K562 (cell line): ENCODE data around the gene SNX1. TPM values are rescaled to one million over a fixed set of nuclear protein-coding genes. Genes with fewer than 3 reads are reported as not detected.

Experiments used
- BRF1 ChIP-seq: IDR thresholded peaks from 3 replicates; pipeline ENCODE4 v1.6.1; 2011; ENCODE audit warnings: borderline replicate concordance, mild to moderate bottlenecking; ENCODE audit not compliant: insufficient read length; ENCODE audit errors: extremely low read depth
- CEBPB ChIP-seq: fragments of 450-650 bp; IDR thresholded peaks from 2 replicates; pipeline ENCODE4 v1.6.1; 2016; ENCODE audit warnings: missing genetic modification characterization, missing compliant biosample characterization
- HDAC6 ChIP-seq: IDR thresholded peaks from 2 replicates; pipeline ENCODE4 v1.6.1; 2012; ENCODE audit warnings: low read depth, mild to moderate bottlenecking, control low read depth, inconsistent platforms, low read length, moderate library complexity
- HMG20B ChIP-seq: fragments of 250-450 bp; sonication (Bioruptor Pico); IDR thresholded peaks from 2 replicates; pipeline ENCODE4 v1.5.0; 2021; ENCODE audit warnings: mild to moderate bottlenecking
- MAZ ChIP-seq, 2 experiments: fragments of 450-650 bp in 1 of 2; sonication (generic) in 1 of 2; formaldehyde crosslinking; IDR thresholded peaks in 1 of 2; conservative IDR thresholded peaks in 1 of 2; 2 replicates each; pipeline versions ENCODE4 v1.4.0 to v1.5.0; 2020; ENCODE audit warnings: mild to moderate bottlenecking in 1 of 2, missing genetic modification reagents in 1 of 2
- MCM2 ChIP-seq: fragments of 450-650 bp; IDR thresholded peaks from 2 replicates; pipeline ENCODE4 v1.6.1; 2017; ENCODE audit warnings: low read depth, mild to moderate bottlenecking
- MCM3 ChIP-seq: fragments of 450-650 bp; IDR thresholded peaks from 2 replicates; pipeline ENCODE4 v1.6.1; 2016
- ZNF165 ChIP-seq: fragments of 250-450 bp; sonication (Bioruptor Pico); IDR thresholded peaks from 2 replicates; pipeline ENCODE4 v1.4.0; 2020; ENCODE audit warnings: borderline replicate concordance
- ZNF395 ChIP-seq: fragments of 200-800 bp; sonication (Bioruptor generic); IDR thresholded peaks from 2 replicates; pipeline ENCODE4 v1.6.1; 2017; ENCODE audit warnings: missing genetic modification characterization, missing compliant biosample characterization
- polyA plus RNA-seq, 8 experiments: library from polyadenylated mRNA; depleted of rRNA in 4 of 8; stranded (reverse) in 5 of 8; unstranded in 3 of 8; fragments of >200 nt; fragmentation: Nextera tagmentation in 2 of 8; fragmentation: Illumina TruSeq in 1 of 8; extraction: Ambion mirVana in 2 of 8; extraction: Trizol in 1 of 8; gene quantifications; 2 replicates each; pipeline versions ENCODE4 v1.2.1 to v1.2.3, GENCODE V29; 2011 to 2014; ENCODE audit warnings: inconsistent platforms in 1 of 8, missing spikeins in 1 of 8
- total RNA-seq, 7 experiments: library from RNA; depleted of rRNA in 6 of 7; stranded (reverse); fragments of >200 nt in 6 of 7; fragmentation: Illumina TruSeq in 2 of 7; extraction: Trizol in 2 of 7; gene quantifications; 2 replicates each; pipeline versions ENCODE4 v1.2.1 to v1.2.3, GENCODE V29; 2011 to 2021; ENCODE audit warnings: low replicate concordance in 1 of 7
- TF ChIP-seq, protein P1 (sequence below): fragments of 450-650 bp; IDR thresholded peaks from 2 replicates; pipeline ENCODE4 v1.6.1; 2016; ENCODE audit warnings: mild to moderate bottlenecking, moderate library complexity
- TF ChIP-seq, protein P2 (sequence below): sonication (generic); formaldehyde crosslinking; IDR thresholded peaks from 2 replicates; pipeline ENCODE4 v1.8.1; 2023; ENCODE audit warnings: mild to moderate bottlenecking, missing genetic modification reagents

SNX1 gene
- total and polyA plus RNA-seq, 9 of the 15 experiments (the other 6 are each of a cell fraction or from before 2014, with no cell fraction given): 11.0 to 105 (median 59.9) TPM

DNA sequence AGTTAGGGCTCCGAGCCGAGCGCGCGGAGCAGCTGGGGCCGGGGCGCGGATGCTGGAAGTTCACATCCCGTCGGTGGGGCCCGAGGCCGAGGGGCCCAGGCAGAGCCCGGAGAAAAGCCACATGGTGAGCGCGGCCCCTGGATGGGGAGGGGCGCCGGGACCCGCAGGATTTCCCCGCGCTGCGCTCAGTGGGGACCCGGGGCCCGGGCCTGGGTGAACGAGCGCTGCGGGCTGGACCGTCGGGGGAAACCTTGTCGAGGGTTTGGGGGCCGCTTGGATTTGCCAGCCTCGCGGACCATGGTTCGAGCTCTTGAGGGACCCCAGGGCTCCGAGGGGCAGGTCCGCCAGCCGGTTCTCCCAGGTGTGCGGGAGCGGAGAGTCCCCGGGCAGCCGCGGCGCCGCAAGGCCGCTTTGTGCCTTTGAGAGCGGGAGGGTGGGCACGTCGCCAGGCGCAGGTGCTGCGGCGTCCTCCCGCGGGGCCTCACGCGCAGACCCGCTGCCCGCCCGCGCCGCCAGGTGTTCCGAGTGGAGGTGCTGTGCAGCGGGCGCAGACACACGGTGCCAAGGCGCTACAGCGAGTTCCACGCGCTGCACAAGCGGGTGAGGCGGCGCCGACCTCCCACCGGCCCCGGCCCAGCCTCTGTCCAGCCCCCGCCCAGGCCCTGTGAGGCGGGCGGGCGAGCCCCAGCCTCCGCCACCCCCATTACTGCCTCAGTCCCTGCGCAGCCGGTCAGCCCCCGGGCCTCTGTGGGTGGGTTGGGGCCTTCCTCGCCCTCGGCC is 56.1 kb downstream of the SNX1 start, which contains the start of gene SNX22 (continued):
- TF ChIP-seq, protein P1, sequence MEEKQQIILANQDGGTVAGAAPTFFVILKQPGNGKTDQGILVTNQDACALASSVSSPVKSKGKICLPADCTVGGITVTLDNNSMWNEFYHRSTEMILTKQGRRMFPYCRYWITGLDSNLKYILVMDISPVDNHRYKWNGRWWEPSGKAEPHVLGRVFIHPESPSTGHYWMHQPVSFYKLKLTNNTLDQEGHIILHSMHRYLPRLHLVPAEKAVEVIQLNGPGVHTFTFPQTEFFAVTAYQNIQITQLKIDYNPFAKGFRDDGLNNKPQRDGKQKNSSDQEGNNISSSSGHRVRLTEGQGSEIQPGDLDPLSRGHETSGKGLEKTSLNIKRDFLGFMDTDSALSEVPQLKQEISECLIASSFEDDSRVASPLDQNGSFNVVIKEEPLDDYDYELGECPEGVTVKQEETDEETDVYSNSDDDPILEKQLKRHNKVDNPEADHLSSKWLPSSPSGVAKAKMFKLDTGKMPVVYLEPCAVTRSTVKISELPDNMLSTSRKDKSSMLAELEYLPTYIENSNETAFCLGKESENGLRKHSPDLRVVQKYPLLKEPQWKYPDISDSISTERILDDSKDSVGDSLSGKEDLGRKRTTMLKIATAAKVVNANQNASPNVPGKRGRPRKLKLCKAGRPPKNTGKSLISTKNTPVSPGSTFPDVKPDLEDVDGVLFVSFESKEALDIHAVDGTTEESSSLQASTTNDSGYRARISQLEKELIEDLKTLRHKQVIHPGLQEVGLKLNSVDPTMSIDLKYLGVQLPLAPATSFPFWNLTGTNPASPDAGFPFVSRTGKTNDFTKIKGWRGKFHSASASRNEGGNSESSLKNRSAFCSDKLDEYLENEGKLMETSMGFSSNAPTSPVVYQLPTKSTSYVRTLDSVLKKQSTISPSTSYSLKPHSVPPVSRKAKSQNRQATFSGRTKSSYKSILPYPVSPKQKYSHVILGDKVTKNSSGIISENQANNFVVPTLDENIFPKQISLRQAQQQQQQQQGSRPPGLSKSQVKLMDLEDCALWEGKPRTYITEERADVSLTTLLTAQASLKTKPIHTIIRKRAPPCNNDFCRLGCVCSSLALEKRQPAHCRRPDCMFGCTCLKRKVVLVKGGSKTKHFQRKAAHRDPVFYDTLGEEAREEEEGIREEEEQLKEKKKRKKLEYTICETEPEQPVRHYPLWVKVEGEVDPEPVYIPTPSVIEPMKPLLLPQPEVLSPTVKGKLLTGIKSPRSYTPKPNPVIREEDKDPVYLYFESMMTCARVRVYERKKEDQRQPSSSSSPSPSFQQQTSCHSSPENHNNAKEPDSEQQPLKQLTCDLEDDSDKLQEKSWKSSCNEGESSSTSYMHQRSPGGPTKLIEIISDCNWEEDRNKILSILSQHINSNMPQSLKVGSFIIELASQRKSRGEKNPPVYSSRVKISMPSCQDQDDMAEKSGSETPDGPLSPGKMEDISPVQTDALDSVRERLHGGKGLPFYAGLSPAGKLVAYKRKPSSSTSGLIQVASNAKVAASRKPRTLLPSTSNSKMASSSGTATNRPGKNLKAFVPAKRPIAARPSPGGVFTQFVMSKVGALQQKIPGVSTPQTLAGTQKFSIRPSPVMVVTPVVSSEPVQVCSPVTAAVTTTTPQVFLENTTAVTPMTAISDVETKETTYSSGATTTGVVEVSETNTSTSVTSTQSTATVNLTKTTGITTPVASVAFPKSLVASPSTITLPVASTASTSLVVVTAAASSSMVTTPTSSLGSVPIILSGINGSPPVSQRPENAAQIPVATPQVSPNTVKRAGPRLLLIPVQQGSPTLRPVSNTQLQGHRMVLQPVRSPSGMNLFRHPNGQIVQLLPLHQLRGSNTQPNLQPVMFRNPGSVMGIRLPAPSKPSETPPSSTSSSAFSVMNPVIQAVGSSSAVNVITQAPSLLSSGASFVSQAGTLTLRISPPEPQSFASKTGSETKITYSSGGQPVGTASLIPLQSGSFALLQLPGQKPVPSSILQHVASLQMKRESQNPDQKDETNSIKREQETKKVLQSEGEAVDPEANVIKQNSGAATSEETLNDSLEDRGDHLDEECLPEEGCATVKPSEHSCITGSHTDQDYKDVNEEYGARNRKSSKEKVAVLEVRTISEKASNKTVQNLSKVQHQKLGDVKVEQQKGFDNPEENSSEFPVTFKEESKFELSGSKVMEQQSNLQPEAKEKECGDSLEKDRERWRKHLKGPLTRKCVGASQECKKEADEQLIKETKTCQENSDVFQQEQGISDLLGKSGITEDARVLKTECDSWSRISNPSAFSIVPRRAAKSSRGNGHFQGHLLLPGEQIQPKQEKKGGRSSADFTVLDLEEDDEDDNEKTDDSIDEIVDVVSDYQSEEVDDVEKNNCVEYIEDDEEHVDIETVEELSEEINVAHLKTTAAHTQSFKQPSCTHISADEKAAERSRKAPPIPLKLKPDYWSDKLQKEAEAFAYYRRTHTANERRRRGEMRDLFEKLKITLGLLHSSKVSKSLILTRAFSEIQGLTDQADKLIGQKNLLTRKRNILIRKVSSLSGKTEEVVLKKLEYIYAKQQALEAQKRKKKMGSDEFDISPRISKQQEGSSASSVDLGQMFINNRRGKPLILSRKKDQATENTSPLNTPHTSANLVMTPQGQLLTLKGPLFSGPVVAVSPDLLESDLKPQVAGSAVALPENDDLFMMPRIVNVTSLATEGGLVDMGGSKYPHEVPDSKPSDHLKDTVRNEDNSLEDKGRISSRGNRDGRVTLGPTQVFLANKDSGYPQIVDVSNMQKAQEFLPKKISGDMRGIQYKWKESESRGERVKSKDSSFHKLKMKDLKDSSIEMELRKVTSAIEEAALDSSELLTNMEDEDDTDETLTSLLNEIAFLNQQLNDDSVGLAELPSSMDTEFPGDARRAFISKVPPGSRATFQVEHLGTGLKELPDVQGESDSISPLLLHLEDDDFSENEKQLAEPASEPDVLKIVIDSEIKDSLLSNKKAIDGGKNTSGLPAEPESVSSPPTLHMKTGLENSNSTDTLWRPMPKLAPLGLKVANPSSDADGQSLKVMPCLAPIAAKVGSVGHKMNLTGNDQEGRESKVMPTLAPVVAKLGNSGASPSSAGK: no peak
- TF ChIP-seq, protein P2, sequence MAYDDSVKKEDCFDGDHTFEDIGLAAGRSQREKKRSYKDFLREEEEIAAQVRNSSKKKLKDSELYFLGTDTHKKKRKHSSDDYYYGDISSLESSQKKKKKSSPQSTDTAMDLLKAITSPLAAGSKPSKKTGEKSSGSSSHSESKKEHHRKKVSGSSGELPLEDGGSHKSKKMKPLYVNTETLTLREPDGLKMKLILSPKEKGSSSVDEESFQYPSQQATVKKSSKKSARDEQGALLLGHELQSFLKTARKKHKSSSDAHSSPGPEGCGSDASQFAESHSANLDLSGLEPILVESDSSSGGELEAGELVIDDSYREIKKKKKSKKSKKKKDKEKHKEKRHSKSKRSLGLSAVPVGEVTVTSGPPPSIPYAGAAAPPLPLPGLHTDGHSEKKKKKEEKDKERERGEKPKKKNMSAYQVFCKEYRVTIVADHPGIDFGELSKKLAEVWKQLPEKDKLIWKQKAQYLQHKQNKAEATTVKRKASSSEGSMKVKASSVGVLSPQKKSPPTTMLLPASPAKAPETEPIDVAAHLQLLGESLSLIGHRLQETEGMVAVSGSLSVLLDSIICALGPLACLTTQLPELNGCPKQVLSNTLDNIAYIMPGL (CRISPR knock-in tag): no peak
- TF ChIP-seq ZNF395 (no peak), MAZ (CRISPR knock-in tag; conservative IDR thresholded peaks at IDR 0.05 in 1 of 2, IDR thresholded peaks at IDR 0.05 in 1 of 2) (peak in 1 of 2 experiments; percentile 12; a peak in 1 of 4 replicates), HMG20B (CRISPR knock-in tag) (no peak), ZNF165 (CRISPR knock-in tag) (no peak), CEBPB (tag) (no peak), BRF1 (no peak), HDAC6 (no peak), MCM2 (no peak), MCM3 (no peak)
